ENCODE results near the gene PSMC4. TPM values are rescaled to one million over a fixed set of nuclear protein-coding genes. Genes with fewer than 3 reads are reported as not detected.

The PSMC4 gene
- total RNA-seq, 2 donors from 2014 or later: 76.0 to 90.2 TPM

- Histone ChIP-seq H3K4me3 (no peak overlapping the region), H3K27ac (no peak overlapping the region), H3K27me3 (no peaks in the 10 kb centered on the region), H3K4me1 (peaks cover 0 to under 1% of the 10 kb centered on the region in 2 donors), H3K9me3 (no peaks in the 10 kb centered on the region), H3K36me3 (no peaks in the 10 kb centered on the region)
- DNase-seq (ENCODE audit: low spot score): no peak
- TF ChIP-seq CTCF (IDR thresholded peaks at IDR 0.05): no peak
Observed at GRCh38 chr19:39963898-39964297, 7.1 kb upstream of the PSMC4 start.

- H3K9me3 ChIP-seq: no peaks in the 10 kb centered on the region
- peaks cover 0 to 18% of the 10 kb centered on the region in 2 donors for H3K4me1 ChIP-seq
Observed at GRCh38 chr19:39966617-39967016, 4.3 kb upstream of the PSMC4 start.

GRCh38 chr19:39967561-39967960 lies 3.4 kb upstream of the PSMC4 start:
- DNase-seq (ENCODE audit: low spot score): no peak
- TF ChIP-seq CTCF (IDR thresholded peaks at IDR 0.05): no peak
- Histone ChIP-seq H3K4me3 (no peak overlapping the region), H3K36me3 (peaks cover 4% of the 10 kb centered on the region), H3K27me3 (no peaks in the 10 kb centered on the region), H3K27ac (no peak overlapping the region), H3K4me1 (peaks cover 0 to 27% of the 10 kb centered on the region in 2 donors), H3K9me3 (no peaks in the 10 kb centered on the region)

More at GRCh38 chr19:39966617-39967016, 4.3 kb upstream of the PSMC4 start:
- no peaks in the 10 kb centered on the region for H3K36me3 ChIP-seq
- no peak overlapping the region for H3K27ac ChIP-seq
- H3K4me3 ChIP-seq: no peak overlapping the region
- no peaks in the 10 kb centered on the region for H3K27me3 ChIP-seq
- no peak for DNase-seq (ENCODE audit: low spot score)
- no peak for TF ChIP-seq CTCF (IDR thresholded peaks at IDR 0.05)

- H3K36me3 ChIP-seq: peaks cover 16% of the 10 kb centered on the region
- H3K27me3 ChIP-seq: no peaks in the 10 kb centered on the region
- TF ChIP-seq CTCF (IDR thresholded peaks at IDR 0.05): no peak
- H3K27ac ChIP-seq: no peak overlapping the region
- no peaks in the 10 kb centered on the region for H3K9me3 ChIP-seq
- no peak for DNase-seq (ENCODE audit: low spot score)
- H3K4me3 ChIP-seq: no peak overlapping the region
- peaks cover 0 to 27% of the 10 kb centered on the region in 2 donors for H3K4me1 ChIP-seq
Observed at GRCh38 chr19:39968789-39969188, 2.2 kb upstream of the PSMC4 start.

GRCh38 chr19:39969266-39969665 lies 1.7 kb upstream of the PSMC4 start:
- Histone ChIP-seq H3K36me3 (peaks cover 21% of the 10 kb centered on the region), H3K27ac (no peak overlapping the region), H3K27me3 (no peaks in the 10 kb centered on the region), H3K4me1 (peaks cover 0 to 27% of the 10 kb centered on the region in 2 donors), H3K9me3 (no peaks in the 10 kb centered on the region), H3K4me3 (no peak overlapping the region)
- DNase-seq (ENCODE audit: low spot score): no peak
- no peak for TF ChIP-seq CTCF (IDR thresholded peaks at IDR 0.05)

Measured in right atrium auricular region (tissue), 2 donors.